A673 (cell line): ENCODE measurements around the gene WNT4. TPM values are rescaled to one million over a fixed set of nuclear protein-coding genes. Genes with fewer than 3 reads are reported as not detected.

Source experiments
- BruUV-seq: library from RNA; stranded (reverse); fragments of 400-500 nt; replicated peaks from 2 replicates; lab custom pipeline; 2021; lab: Mats Ljungman, UMichigan
- CTCF ChIA-PET: fragments of 300-600 bp; sonication (Branson Sonifier 250); formaldehyde crosslinking; loops from one replicate; lab custom pipeline; 2022; ENCODE audit warnings: antibody characterized with exemption; lab: Charles Lee
- POLR2A ChIA-PET: fragments of 300-600 bp; sonication (Branson Sonifier 250); formaldehyde crosslinking; loops from one replicate; lab custom pipeline; 2022; ENCODE audit warnings: antibody characterized with exemption; ENCODE audit not compliant: low non-redundant PET; lab: Charles Lee
- DNase-seq: peaks from one replicate; pipeline ENCODE4 v3.0.0-alpha.2; 2015; ENCODE audit warnings: low spot score
- H3K27ac ChIP-seq: fragments of 200-600 bp; sonication (generic); 2 replicates; pipeline ENCODE4 v1.5.1; 2016; ENCODE audit warnings: mixed run types, low read depth, mild to moderate bottlenecking, mixed read lengths, antibody characterized with exemption, low read length; ENCODE audit not compliant: poor library complexity, severe bottlenecking
- H3K27me3 ChIP-seq: fragments of 200-600 bp; sonication (generic); replicated peaks from 2 replicates; pipeline ENCODE4 v1.6.1; 2017; ENCODE audit warnings: mixed run types, low read depth, mild to moderate bottlenecking, mixed read lengths, antibody characterized with exemption, low read length; ENCODE audit not compliant: insufficient read depth, poor library complexity
- H3K36me3 ChIP-seq: fragments of 200-600 bp; sonication (generic); 2 replicates; pipeline ENCODE4 v1.6.1; 2016; ENCODE audit warnings: mixed run types, mild to moderate bottlenecking, mixed read lengths, antibody characterized with exemption, low read length; ENCODE audit not compliant: insufficient read depth, poor library complexity, severe bottlenecking
- H3K4me1 ChIP-seq: fragments of 200-600 bp; sonication (generic); 2 replicates; pipeline ENCODE4 v1.6.1; 2017; ENCODE audit warnings: mixed run types, mild to moderate bottlenecking, mixed read lengths, antibody characterized with exemption, low read length; ENCODE audit not compliant: insufficient read depth, poor library complexity, severe bottlenecking
- H3K4me3 ChIP-seq: fragments of 200-600 bp; sonication (generic); 2 replicates; pipeline ENCODE4 v1.5.1; 2016; ENCODE audit warnings: low read depth, mixed run types, mild to moderate bottlenecking, mixed read lengths, low read length; ENCODE audit not compliant: poor library complexity, severe bottlenecking
- H3K9me3 ChIP-seq: fragments of 200-600 bp; sonication (generic); 2 replicates; pipeline ENCODE4 v1.6.1; 2016; ENCODE audit warnings: mixed run types, low read depth, mild to moderate bottlenecking, mixed read lengths, antibody characterized with exemption, low read length; ENCODE audit not compliant: poor library complexity, severe bottlenecking
- CTCF ChIP-seq: fragments of 300-800, 200-600 bp; sonication (generic); conservative IDR thresholded peaks from 2 replicates; pipeline ENCODE4 v1.5.1; 2017; ENCODE audit warnings: low read depth, mild to moderate bottlenecking, antibody characterized with exemption, low read length, moderate library complexity, mixed read lengths
- EZH2 ChIP-seq: fragments of 200-600 bp; sonication (generic); IDR thresholded peaks from 2 replicates; pipeline ENCODE4 v1.6.1; 2017; ENCODE audit warnings: borderline replicate concordance, low read depth, mild to moderate bottlenecking, mixed read lengths, antibody characterized with exemption, low read length; ENCODE audit not compliant: poor library complexity, severe bottlenecking
- intact Hi-C: fragments of 100-400 bp; cut with micrococcal nuclease; formaldehyde crosslinking; loops from one replicate; pipeline ENCODE4 v1.10.0; 2022; ENCODE audit not compliant: unreplicated experiment
- total RNA-seq: library from RNA; stranded (reverse); gene quantifications from 2 replicates; pipeline ENCODE4 v1.2.3, GENCODE V29; 2021

WNT4 gene
- total RNA-seq, 1 experiment from 2014 or later: not detected

- BruUV-seq: no TSS peak
- no peaks in the 10 kb centered on the region for H3K9me3 ChIP-seq
- H3K27me3 ChIP-seq: no peaks in the 10 kb centered on the region
- no peak overlapping the region for H3K4me3 ChIP-seq
- DNase-seq: no peak
- intact Hi-C loops: loop anchor here (10.0 kb wide), 1 partner anchor 310 kb away; no protein-coding TSS in a partner anchor
- H3K36me3 ChIP-seq: no peaks in the 10 kb centered on the region
- no peak for TF ChIP-seq CTCF
- no peak for TF ChIP-seq EZH2
- no peak overlapping the region for H3K27ac ChIP-seq
- CTCF ChIA-PET: interaction anchor here (0.6 to 1.2 kb wide), 3 partner anchors 19 to 312 kb away, joined by 3 to 6 read pairs (median 5); no protein-coding TSS in a partner anchor
- H3K4me1 ChIP-seq: no peaks in the 10 kb centered on the region
- POLR2A ChIA-PET: no interaction called here
Observed at GRCh38 chr1:22104865-22105437, 37.9 kb downstream of the WNT4 start.

- ChIA-PET CTCF (no interaction called here), POLR2A (no interaction called here)
- H3K27ac ChIP-seq: no peak overlapping the region
- TF ChIP-seq CTCF: no peak
- no peak for TF ChIP-seq EZH2
- no peaks in the 10 kb centered on the region for H3K4me1 ChIP-seq
- no peak for DNase-seq
- no peaks in the 10 kb centered on the region for H3K27me3 ChIP-seq
- H3K9me3 ChIP-seq: no peaks in the 10 kb centered on the region
- no peak overlapping the region for H3K4me3 ChIP-seq
- H3K36me3 ChIP-seq: no peaks in the 10 kb centered on the region
- intact Hi-C loops: loop anchor here (10.0 kb wide), 1 partner anchor 311 kb away; no protein-coding TSS in a partner anchor
- no TSS peak for BruUV-seq
Observed at GRCh38 chr1:22104094-22104493, 38.8 kb downstream of the WNT4 start.

GRCh38 chr1:22102746-22103145 lies 40.2 kb downstream of the WNT4 start:
- no peaks in the 10 kb centered on the region for H3K27me3 ChIP-seq
- H3K4me1 ChIP-seq: no peaks in the 10 kb centered on the region
- no peak for DNase-seq
- POLR2A ChIA-PET: no interaction called here
- TF ChIP-seq CTCF (no peak), EZH2 (no peak)
- no peaks in the 10 kb centered on the region for H3K36me3 ChIP-seq
- CTCF ChIA-PET: no interaction called here
- H3K4me3 ChIP-seq: no peak overlapping the region
- intact Hi-C loops: loop anchor here (10.0 kb wide), 1 partner anchor 312 kb away; no protein-coding TSS in a partner anchor
- no TSS peak for BruUV-seq
- no peaks in the 10 kb centered on the region for H3K9me3 ChIP-seq
- H3K27ac ChIP-seq: no peak overlapping the region
